ENCODE results near the gene LPP.
A peak's percentile ranks its signal among the peaks of the same experiment; 100 is the strongest.

LPP gene

DNA sequence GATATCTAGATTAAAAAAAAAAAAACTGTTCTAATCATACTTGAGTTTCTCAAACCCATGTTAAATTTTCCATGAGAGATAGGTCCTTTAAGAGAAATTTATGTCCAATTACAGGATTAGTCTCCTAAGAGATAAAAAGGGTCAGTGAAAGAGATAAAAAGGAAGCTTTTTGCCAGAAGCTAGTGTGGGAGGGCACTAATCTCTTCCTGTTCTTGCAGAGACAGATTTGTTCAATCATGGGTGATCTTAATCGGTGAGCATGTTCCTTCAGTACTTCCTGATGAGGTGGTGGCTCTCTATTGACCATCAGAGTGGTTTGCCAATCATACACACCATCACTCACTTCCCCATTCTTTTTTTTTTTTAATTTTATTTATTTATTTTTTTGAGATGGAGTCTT lies 16.9 kb upstream of the LPP start:
- no peak for DNase-seq (ENCODE audit: low spot score)

DNA sequence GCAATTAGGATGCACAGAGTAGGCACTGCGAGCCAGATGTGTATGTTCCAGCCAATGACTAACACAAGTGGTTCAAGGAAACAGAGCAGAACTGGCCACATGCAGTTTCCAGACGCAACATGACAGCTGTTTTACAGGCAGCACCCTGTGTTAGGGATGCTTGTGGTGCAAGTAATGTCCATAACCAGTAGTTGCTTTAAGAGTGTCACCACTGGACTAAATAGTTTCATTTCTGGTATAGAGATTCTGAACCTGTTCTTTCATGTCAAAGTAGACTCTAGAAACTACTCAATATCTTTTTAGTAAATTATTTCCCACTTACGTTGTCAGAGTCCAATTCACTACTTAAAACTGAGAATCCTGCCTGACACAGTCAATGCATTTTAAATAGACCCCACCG lies 14.5 kb upstream of the LPP start:
- no peak for DNase-seq (ENCODE audit: low spot score)

DNA sequence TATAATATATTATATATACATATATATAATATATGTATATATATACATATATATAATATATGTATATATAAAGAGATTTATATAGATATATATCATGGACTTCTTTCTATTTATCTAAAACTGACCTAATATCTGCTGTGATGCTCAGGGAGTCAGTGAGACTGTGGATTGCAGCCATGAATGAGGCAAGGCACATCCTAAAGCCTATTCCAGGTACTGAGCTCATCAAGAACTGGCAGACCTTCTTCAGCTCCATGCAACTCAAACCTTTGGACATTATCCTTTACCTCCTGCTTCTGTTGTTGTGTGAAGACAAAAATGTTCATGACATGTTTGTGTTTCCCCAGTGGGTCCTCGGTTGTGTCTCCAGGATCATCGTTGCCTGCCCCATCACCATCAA lies 7.7 kb upstream of the LPP start:
- DNase-seq (ENCODE audit: low spot score), result no peak

DNA sequence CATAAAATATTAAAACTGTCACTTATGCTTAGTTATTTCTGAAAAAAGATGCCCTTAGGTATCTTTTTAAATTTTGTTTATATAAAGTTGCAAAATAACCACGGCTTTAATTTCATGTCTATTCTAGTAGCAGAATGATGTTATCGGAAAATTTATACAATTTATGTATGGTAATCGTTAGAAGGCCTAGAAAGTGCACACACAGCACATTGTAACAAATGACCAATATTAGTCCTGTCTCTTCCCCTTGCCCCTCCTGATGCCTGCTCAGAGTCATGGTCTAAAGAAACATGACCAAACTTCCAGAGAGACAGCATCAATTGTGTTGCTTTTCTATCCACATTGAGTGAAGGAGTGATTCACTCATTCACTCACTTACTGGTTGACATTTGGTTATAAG lies 6.2 kb upstream of the LPP start:
- no peak for DNase-seq (ENCODE audit: low spot score)

DNA sequence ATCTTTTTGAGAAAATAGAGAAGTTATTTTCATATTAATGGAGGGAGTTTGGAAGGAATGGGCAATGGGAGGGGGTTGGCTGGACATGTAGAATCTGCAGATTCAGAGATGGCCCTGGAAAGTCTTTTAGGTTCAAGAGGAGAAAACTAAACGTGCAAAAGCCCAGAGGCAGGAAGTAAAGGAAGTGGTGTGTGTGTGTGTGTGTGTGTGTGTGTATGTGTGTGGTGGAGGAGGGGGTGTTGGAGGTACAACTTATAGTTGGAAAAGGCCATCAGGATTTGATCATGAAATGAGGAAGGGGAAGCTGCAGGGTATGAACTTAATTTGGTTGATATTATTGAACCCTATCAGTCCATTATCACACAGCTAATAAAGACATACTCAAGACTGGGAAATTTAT lies 5.6 kb upstream of the LPP start:
- no peak for DNase-seq (ENCODE audit: low spot score)

DNA sequence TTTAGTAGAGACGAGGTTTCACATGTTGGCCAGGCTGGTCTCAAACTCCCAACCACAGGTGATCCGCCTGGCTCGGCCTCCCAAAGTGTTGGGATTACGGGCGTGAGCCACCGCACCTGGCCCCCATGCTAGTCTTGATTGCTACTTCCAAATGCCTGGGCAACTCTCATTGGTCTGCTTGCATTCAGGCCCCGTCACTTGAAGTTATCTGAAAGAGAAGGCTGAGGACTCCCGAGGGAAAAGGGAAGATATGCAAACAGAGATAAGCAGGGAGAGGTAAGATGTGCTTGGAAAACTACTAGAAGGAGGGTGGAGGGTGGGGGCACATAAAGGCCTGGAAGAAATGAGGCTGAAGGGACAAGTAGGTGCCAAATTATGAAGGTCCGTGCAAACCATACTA lies 4.4 kb upstream of the LPP start:
- no peak for DNase-seq (ENCODE audit: low spot score)

DNA sequence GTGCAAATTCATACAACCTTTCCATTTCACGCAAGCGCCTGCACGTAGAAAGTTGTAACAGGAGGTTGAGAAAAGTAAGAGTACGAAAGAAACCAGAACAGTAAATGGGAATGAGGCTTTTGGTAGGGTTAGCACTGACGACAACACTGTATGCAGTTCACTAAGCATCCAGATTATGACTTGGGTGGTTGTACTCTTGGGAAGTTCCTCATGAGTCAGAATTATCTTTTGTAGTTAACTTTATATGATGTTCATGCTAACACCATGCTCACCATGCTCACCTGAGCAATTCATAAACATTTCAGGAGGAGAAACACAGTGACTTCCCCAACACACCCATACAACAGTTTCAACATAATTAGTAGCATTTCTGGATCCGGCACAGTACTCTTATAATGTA lies 3.0 kb upstream of the LPP start:
- DNase-seq (ENCODE audit: low spot score), result no peak

DNA sequence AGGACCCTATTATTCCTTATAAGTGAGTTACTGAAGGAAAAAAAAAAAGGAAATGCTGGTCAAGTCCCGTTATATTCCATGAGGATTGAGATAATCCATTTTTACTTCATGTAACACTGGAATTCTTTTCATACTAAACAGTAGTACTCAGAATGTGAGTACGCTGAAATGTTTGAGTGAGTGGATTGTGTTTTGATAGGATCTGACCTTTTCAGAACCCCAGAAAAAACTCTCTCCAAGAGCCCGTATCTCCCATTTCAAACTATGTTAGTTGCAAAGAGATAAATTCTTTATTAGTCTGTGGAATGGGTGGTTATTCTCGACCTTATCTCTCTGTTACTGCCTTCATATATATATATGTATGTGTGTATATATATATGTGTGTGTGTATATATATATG lies 2.5 kb upstream of the LPP start:
- DNase-seq (ENCODE audit: low spot score), result no peak

DNA sequence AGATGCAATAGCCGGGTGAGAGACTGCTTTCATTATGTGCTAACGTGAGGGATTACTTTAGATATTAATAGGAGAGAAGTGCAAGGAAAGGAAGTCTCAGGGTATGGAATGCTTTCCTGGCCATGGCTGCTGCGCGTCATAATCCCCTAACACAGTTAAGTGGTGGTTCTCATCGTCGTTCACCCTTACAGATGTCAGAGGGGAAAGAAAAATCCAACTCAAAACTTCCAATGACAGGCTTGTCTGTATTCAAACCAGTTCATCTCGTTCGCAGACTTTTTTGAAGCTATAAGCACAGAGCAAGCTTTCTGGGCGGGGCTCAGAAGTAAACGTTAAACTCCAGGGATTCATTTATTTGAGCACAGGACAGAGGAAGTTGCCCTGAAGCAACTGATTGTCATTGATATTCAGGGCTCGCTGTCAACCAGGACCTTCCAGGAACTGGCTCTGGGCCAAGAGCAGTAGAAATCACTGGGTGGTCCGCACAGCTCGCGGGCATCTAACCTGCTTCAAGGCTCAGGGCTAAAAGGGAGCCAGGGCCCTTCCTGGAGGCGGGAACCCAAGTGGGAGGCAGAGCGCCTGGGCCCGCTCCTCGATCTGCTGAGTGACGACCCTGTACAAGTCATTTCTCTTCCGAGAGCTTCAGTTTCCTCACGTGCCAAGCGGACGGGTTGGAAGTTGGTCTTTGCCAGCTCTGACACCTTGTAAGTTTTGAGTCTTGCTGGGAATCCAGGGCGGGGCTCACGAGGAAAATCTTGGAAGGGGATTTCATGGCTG lies 1.1 kb upstream of the LPP start:
- peak; percentile 71 for DNase-seq (ENCODE audit: low spot score)

DNA sequence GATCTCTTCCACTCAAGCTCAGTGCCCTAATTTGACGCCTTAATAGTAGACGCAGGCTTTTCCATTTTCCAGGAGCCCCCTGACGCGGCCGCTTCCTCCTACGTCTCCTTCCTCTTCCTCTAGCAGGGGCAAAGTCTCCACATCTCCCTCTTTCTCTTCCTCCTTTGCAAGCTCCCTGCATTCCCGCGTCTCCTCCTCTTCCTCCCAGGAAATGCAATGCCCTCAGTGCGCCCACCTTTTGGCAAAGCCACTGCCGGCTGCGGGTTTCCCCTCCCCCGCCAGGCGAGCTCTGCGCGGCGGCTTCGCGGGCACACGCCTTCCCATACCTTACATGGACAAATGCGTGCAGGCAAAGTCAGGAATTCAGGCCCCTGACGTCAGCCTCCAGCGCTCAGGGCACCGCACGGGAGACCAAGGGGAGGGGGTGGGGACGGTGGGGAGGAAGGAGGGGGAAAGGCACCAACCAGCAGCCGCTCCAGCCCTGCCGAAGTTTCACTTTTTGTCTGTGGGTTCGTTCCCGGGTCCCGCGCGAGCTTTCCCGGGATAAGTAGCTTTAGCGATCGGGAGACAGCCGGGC lies 432 bp upstream of the LPP start:
- DNase-seq (ENCODE audit: low spot score), result peak; percentile 94

DNA sequence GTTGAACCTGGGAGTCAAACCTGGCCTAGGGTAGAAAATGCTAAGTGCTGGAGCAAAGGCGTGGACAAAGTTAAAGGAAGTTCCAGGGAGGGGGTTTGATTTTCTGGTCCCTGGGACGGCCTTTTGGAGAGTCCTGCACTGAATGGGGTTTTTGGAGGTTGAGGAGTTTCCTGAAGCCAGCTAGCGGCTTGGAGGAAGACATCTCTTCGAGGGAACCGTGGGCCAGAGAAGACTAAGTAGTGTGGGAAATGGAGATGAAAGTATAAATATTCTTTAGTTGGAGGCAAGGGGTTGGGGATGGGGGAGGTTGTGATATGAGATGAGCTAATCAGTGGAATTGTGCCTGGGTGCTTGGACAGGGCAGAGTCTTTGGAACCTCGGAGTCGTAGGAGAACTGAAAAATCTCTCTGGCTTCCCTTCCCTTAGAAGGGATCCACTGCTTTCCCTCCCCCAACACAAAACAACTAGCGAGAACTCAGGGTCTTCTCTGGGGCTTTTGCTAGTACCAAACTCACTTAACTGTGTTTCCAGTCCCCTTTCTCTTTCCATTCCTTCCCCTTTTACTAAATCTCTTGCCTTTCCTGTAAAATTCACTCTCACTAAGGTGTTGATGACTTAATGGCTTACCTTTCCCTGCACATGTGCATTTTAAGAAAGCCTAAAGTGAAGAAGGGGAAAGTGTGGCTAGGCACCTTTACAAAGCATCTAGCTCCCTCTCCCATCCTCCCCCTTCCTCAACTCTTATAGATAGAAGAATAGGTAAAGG lies 1.0 kb downstream of the LPP start:
- peak; percentile 29 for DNase-seq (ENCODE audit: low spot score)

DNA sequence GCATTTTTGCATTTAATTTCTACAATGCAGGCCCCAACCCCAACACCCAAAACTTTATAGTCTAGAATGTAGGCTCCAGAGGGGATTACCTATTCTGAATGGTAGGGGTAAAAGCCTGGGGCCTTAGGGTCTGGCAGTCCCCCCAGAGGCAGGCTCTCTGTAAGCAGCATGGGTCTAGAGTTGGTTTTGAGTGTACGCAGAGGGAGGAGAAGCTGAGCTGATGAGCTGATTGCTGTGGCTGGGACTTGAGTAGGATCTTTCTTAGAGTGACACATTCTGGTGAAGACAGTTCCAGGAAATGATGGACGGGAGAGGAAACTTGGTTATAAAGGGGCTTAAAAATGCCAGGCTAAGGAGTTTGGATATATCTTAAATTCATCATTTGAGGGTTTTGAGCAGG lies 2.1 kb downstream of the LPP start:
- DNase-seq (ENCODE audit: low spot score), result no peak

DNA sequence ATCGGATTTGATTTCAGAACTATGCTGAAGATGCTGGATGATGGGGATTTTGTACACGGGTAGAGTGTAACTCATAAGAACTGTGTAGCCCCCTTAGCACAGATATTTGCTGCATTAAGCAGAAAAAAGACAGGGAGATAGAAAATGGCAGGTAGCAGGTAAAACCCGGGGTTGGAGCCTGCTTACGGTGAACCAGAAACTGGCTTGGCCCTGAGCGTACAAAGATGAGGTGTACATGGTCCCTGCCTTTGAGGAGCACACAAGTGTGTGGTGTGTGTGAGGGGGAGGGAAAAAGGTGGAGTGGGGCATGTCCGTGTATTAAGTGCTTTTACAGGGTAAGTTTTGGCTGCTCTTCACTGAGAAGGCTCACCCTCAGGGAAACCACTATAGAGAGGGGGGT lies 3.5 kb downstream of the LPP start:
- DNase-seq (ENCODE audit: low spot score), result no peak

DNA sequence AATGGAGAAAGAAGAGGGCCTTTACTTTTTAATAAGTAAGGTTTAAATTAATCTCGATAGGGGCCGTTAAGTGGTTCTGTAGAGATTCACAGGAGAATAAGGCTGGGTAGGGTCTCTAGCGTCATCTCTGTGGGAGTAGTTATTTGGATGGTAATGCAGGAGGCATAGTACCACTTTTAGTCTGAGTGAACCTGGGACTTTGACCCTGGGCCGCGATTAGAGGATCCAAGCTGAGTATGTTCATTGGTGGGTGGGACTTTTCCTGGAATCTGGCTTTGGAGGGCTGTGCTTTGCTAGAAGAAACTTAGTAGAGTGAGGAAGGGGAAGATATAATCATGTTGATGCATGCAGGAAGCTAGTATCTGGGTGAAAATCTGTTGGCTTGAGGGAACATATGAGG lies 4.0 kb downstream of the LPP start:
- DNase-seq (ENCODE audit: low spot score), result no peak

DNA sequence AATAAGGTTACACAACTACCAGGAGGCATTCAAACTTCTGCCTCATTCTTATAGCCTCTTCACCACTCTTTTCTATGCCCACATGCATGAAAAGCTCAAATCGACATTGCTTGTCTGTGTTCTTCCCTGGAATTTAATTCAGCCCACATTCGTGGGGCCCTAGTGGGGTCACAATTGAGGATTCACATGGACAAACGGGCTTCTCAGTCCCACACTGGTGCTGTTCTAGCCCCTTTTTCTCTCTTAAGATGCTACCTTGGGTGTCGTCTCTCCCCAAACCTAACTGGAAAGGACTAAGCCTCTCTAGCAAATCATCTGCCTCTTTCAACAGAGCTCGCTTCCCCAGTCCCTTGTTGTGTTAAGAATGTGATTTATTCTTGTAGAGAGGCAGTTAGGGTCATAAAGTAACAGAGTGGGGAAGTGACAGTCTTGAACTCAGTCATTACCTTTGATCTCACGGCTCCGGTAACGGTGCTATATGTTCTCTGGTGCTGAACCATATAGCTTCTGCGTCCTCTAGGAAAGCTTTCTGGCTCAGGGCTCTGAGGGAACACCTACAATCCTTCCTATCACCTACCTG lies 4.9 kb downstream of the LPP start:
- no peak for DNase-seq (ENCODE audit: low spot score)

DNA sequence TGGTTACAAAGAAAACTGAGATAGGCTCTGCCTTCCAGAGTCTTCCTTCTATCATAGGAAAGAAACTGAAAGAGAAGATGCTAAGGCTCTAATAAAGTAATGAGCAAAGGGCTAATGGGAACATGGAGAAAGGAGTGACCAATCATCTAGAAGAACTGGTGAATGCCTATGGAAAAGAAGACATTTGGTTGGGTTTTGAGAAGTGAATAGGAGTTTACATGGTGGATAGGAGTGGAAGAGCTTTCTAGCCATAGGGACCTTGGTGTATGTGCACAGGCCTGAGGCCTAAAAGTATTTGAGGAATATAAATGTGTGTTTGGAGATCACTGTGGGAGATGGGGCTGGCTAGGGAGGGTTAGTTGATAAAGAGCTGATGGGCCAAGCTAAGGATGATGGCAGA lies 6.8 kb downstream of the LPP start:
- no peak for DNase-seq (ENCODE audit: low spot score)

DNA sequence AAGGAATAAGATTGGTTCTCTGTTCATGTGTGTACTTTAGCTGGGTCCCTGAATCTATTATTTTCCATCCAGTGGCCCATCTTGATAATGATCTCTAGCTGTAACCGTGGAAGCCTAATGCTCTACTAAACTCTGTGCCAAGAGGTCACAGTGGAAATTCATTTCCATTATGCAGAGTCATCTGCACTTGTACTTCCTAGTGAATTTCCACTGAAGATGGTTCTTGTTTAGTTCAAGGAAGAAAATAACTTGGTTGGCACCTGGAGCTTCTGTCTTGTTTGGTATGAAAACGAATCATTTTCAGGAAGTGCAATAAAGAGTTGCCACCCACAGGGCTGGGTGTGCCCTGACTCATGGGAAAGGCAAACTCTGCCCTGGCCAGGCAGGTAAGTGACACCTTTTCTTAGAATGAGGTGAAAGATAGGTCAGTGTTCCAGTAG lies 10.3 kb downstream of the LPP start:
- DNase-seq (ENCODE audit: low spot score), result no peak

DNA sequence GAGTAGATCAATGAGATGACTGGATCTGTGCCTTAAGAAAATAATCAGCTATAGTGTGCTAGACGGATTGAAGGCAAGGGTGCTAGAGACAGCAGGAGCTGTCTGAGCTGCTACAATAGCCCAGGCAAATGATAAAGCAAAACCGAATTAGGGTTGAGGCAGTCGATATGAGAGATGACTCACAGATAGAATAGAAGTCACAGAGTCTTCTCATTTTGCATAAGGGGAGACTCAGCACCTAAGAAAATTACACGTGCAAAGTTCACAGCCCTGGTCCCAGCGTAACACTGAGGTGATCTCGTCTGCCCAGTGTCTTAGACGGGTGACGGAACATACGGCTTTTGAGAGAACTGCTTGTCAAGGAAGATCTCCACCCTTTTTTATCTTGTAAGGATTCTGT lies 11.6 kb downstream of the LPP start:
- no peak for DNase-seq (ENCODE audit: low spot score)

DNA sequence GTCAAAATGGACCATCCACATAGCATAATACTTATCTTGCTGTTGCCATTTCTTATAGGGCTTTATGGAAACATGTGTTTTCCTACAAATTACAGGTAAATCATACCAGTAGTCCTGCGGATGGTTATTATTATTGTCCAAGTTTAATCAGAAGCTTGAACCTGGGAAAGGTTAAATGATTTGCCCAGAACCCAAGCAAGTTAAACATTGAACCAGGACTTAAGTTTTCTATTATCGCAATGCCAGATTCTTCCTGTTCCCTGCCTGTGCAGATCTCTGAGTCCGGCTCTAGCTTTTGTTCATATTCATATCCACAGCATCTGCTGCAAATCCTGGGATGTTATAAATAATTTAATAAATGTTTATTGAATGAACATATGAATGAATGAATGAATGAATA lies 12.5 kb downstream of the LPP start:
- no peak for DNase-seq (ENCODE audit: low spot score)

DNA sequence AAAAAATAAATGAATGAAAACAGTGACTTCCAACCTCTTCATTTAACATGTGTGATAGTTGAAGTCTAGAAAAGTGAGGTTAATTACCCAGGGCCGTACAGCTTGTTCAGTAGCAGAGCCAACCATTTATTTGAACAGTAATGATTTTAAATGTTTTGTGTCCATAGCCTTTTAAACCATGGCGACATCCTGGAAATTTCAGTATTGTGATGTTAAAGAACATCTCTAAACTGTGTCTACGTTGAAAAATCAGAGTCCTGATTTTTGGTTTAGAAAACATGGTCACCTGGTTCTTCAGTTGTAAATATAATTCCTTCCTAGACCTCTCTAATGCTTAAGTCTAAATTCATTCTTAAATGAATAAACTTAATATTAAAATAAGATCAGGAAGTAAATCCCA lies 14.2 kb downstream of the LPP start:
- DNase-seq (ENCODE audit: low spot score), result no peak

DNA sequence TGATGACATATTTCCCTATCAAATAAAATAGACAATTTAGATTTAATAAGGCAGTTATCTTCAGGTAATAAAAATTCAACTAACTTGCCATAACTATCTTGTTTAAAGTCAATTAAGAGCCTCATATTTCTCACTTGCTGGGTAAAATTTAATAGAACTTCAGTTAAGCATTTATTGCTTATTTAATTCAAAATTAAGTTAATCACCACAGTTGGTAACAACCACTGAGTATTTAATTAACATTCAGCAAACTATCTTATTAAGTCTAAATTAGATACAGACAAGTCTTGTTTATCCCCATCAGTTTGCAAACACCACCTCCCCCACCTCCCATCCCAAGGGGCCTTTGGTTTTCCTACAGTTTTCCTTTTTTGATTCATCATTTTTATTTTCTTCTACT lies 14.7 kb downstream of the LPP start:
- DNase-seq (ENCODE audit: low spot score), result no peak

DNA sequence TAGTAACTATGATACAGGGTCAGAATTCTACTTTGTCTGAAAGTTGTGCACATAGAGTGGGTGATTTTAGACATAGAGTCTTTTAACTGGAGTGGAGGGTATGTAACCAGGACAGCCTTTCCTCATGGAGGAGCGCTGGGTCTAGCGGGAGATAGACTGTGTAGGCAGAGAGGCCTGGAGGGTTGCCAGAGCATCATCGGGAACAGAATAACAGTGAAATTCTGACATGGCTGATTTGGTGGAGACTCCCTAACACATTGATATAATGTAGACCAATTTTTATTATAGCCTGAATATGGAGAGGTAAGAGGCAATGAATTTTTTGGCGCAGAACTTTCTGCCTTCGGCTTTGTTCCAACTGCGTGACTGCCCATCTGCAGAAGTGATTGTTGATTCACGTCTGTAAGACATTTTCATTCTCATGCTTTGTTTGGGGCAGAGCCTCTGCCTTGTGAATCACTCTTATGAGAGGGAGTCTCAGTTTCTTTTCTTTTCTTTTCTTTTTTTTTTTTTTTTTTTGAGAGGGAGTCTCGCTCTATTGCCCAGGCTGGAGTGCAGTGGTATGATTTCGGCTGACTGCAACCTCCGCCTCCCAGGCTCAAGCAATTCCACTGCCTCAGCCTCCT lies 16.0 kb downstream of the LPP start:
- DNase-seq (ENCODE audit: low spot score), result peak; percentile 35

Measured in AG20443 (cell line).